ENCODE measurements around the gene SGF29. TPM values are rescaled to one million over a fixed set of nuclear protein-coding genes. Genes with fewer than 3 reads are reported as not detected.
"Not testable (repeated sequence)": the region's sequence is repeated elsewhere in the genome, so short reads cannot be mapped to it uniquely, and the experiment has no call there.

SGF29 gene
- total RNA-seq, 1 donor from 2014 or later, result 19.8 TPM

GRCh38 chr16:28592511-28592910, 38.8 kb downstream of the SGF29 start:
- H3K36me3 ChIP-seq (ENCODE audit: control insufficient read depth in 3 of 3, insufficient read depth in 3 of 3, low read length in 3 of 3), result peaks cover 32 to 41% (median 32%) of the 10 kb centered on the region in 3 donors

GRCh38 chr16:28592979-28593553, 39.3 kb downstream of the SGF29 start:
- Histone ChIP-seq H3K27ac (ENCODE audit: low read depth, low read length) (no peak overlapping the region), H3K27me3 (ENCODE audit: control insufficient read depth in 3 of 3, insufficient read depth in 3 of 3, low read length in 3 of 3) (peaks cover 0 to 4% (median 0%) of the 10 kb centered on the region in 3 donors), H3K4me3 (ENCODE audit: low read length in 3 of 3) (no peak overlapping the region), H3K36me3 (ENCODE audit: control insufficient read depth in 3 of 3, insufficient read depth in 3 of 3, low read length in 3 of 3) (peaks cover 31 to 37% (median 32%) of the 10 kb centered on the region in 3 donors), H3K4me1 (ENCODE audit: control insufficient read depth in 3 of 3, insufficient read depth in 3 of 3, low read length in 3 of 3) (peaks cover 0 to 12% (median 11%) of the 10 kb centered on the region in 3 donors), H3K9me3 (ENCODE audit: control insufficient read depth in 3 of 3, low read length in 3 of 3) (no peaks in the 10 kb centered on the region), H3K9ac (ENCODE audit: low read depth in 1 of 3, low read length in 3 of 3) (no peak overlapping the region)

More at GRCh38 chr16:28592511-28592910, 38.8 kb downstream of the SGF29 start:
- Histone ChIP-seq H3K4me1 (ENCODE audit: control insufficient read depth in 3 of 3, insufficient read depth in 3 of 3, low read length in 3 of 3) (peaks cover 0 to 12% (median 11%) of the 10 kb centered on the region in 3 donors), H3K4me3 (ENCODE audit: low read length in 3 of 3) (no peak overlapping the region), H3K27ac (ENCODE audit: low read depth, low read length) (no peak overlapping the region), H3K27me3 (ENCODE audit: control insufficient read depth in 3 of 3, insufficient read depth in 3 of 3, low read length in 3 of 3) (peaks cover 0 to 2% (median 0%) of the 10 kb centered on the region in 3 donors), H3K9ac (ENCODE audit: low read depth in 1 of 3, low read length in 3 of 3) (no peak overlapping the region), H3K9me3 (ENCODE audit: control insufficient read depth in 3 of 3, low read length in 3 of 3) (no peaks in the 10 kb centered on the region)

DNA sequence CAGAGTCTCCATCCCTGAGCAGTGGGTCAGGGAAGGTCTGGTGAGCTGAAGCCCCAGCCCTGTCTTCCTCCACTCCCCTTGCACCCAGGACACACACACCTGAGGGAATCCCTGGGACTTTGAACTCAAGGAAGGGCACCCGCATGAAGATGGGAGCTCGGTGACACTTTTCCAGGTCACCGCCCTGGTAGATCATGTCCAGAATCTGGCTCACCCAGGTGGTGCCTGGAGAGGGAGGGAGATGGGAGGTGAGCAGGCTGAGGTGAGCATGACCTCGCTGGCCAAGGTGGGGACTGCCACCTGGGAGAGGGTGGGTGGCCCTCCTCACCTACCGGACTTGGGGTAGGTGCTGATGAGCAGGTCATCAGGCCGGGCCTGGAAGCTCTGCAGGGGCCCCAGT, 41.7 kb downstream of the SGF29 start:
- not testable (repeated sequence) for H3K27me3 ChIP-seq (ENCODE audit: control insufficient read depth in 3 of 3, insufficient read depth in 3 of 3, low read length in 3 of 3); H3K9me3 ChIP-seq (ENCODE audit: control insufficient read depth in 3 of 3, low read length in 3 of 3); H3K4me3 ChIP-seq (ENCODE audit: low read length in 3 of 3); H3K9ac ChIP-seq (ENCODE audit: low read depth in 1 of 3, low read length in 3 of 3); H3K27ac ChIP-seq (ENCODE audit: low read depth, low read length)
- H3K36me3 ChIP-seq (ENCODE audit: control insufficient read depth in 3 of 3, insufficient read depth in 3 of 3, low read length in 3 of 3), result peaks cover 11 to 17% (median 13%) of the 10 kb centered on the region in 3 donors
- H3K4me1 ChIP-seq (ENCODE audit: control insufficient read depth in 3 of 3, insufficient read depth in 3 of 3, low read length in 3 of 3), result peaks cover 0 to 12% (median 11%) of the 10 kb centered on the region in 3 donors

- H3K36me3 ChIP-seq (ENCODE audit: control insufficient read depth in 3 of 3, insufficient read depth in 3 of 3, low read length in 3 of 3), result peaks cover 4 to 10% (median 6%) of the 10 kb centered on the region in 3 donors
- H3K9ac ChIP-seq (ENCODE audit: low read depth in 1 of 3, low read length in 3 of 3), result no peak overlapping the region
- peaks cover 0 to 12% (median 11%) of the 10 kb centered on the region in 3 donors for H3K4me1 ChIP-seq (ENCODE audit: control insufficient read depth in 3 of 3, insufficient read depth in 3 of 3, low read length in 3 of 3)
- H3K9me3 ChIP-seq (ENCODE audit: control insufficient read depth in 3 of 3, low read length in 3 of 3), result no peaks in the 10 kb centered on the region
- H3K4me3 ChIP-seq (ENCODE audit: low read length in 3 of 3), result no peak overlapping the region
- peaks cover 0 to 4% (median 0%) of the 10 kb centered on the region in 3 donors for H3K27me3 ChIP-seq (ENCODE audit: control insufficient read depth in 3 of 3, insufficient read depth in 3 of 3, low read length in 3 of 3)
- no peak overlapping the region for H3K27ac ChIP-seq (ENCODE audit: low read depth, low read length)
Observed at GRCh38 chr16:28596115-28596630, 42.5 kb downstream of the SGF29 start.

DNA sequence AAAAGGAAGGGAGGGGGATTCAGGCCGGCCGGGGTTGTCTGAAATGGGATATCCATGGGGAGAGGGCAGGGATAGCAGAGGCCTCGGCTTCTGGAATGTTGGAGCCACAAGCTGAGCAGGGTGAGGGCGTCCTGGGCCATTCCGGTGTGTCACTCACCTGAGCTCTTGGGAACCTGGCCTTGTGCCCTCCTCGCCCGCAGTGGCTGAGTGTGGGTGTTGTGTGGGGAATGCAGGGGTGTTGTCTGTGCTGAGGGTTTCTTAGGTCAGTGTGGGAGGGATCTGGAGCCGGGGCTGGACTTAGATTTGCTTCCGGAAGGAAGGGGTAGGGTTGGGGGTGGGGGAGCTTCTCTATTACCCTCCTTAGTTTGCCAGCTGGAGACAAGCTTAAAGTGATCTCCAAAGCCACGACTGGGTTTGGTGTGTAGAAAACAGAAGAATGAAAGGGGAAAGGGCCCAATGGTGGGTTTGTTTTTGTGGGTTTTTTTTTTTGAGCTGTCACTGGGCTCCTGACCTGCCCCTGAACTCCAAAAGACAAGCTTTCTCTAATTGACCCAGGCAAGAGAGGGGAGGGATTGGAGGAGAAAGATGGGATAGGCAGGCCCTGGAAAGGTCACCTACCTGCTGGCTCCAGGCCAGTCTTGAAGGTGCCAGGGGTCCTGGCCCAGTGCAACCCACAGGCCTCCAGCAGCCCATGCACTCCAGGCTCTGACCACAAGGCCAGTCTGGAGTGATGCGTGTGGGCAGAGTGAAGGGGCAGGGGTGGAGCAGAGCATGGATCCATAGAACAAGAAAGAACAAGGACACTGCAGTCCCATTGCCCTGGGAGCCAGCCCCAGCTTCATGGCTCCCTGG, 43.3 kb downstream of the SGF29 start, which contains the start of gene SULT1A2:
TSS of gene SULT1A2 (minus strand) at position 211 of the 852 bp plus-strand sequence. CDS start 1,120 bp downstream, outside the sequence.
- Histone ChIP-seq H3K9me3 (ENCODE audit: control insufficient read depth in 3 of 3, low read length in 3 of 3) (no peaks in the 10 kb centered on the region), H3K27me3 (ENCODE audit: control insufficient read depth in 3 of 3, insufficient read depth in 3 of 3, low read length in 3 of 3) (peaks cover 0 to 4% (median 0%) of the 10 kb centered on the region in 3 donors), H3K4me1 (ENCODE audit: control insufficient read depth in 3 of 3, insufficient read depth in 3 of 3, low read length in 3 of 3) (peaks cover 0 to 12% (median 11%) of the 10 kb centered on the region in 3 donors), H3K4me3 (ENCODE audit: low read length in 3 of 3) (peak within 1 kb of the TSS in 1 of 3 donors; percentile 35), H3K36me3 (ENCODE audit: control insufficient read depth in 3 of 3, insufficient read depth in 3 of 3, low read length in 3 of 3) (peaks cover 0 to 4% (median 0%) of the 10 kb centered on the region in 3 donors), H3K9ac (ENCODE audit: low read depth in 1 of 3, low read length in 3 of 3) (peak within 1 kb of the TSS in 1 of 3 donors; percentile 45), H3K27ac (ENCODE audit: low read depth, low read length) (no peak within 1 kb of the TSS)

DNA sequence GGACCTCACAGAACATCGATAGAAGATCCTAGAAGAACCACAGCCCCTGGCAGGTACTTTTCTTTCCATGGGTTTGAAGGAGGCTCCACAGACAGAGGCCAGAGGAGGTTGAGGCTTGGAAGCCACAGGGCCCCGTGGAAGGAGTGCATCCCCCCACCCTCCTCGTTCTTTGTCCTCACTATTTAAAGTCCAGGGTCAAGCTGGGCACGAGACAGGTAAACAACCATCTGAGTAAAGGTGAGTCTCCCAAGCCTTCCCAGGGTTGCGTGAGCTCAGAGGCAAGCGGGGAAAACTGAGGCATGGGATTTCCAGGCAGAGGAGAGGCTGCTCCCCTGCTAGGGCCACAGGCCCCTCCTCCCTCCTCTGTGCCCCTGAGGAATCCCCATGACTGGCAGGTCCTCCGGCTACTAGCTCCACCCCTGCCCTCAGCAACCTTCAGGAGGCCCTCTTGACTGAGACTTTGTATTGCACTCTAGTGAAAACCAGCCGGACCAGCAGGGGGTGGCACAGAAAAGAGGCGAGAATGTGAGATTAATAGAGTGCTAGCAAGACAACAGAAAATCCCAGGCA, 44.1 kb downstream of the SGF29 start:
- Histone ChIP-seq H3K9me3 (ENCODE audit: control insufficient read depth in 3 of 3, low read length in 3 of 3) (no peaks in the 10 kb centered on the region), H3K4me3 (ENCODE audit: low read length in 3 of 3) (no peak overlapping the region), H3K27ac (ENCODE audit: low read depth, low read length) (no peak overlapping the region), H3K4me1 (ENCODE audit: control insufficient read depth in 3 of 3, insufficient read depth in 3 of 3, low read length in 3 of 3) (peaks cover 0 to 12% (median 11%) of the 10 kb centered on the region in 3 donors), H3K9ac (ENCODE audit: low read depth in 1 of 3, low read length in 3 of 3) (no peak overlapping the region), H3K27me3 (ENCODE audit: control insufficient read depth in 3 of 3, insufficient read depth in 3 of 3, low read length in 3 of 3) (peaks cover 0 to 4% (median 0%) of the 10 kb centered on the region in 3 donors), H3K36me3 (ENCODE audit: control insufficient read depth in 3 of 3, insufficient read depth in 3 of 3, low read length in 3 of 3) (no peaks in the 10 kb centered on the region)

GRCh38 chr16:28599377-28600285, 45.9 kb downstream of the SGF29 start:
- H3K9me3 ChIP-seq (ENCODE audit: control insufficient read depth in 3 of 3, low read length in 3 of 3); H3K27me3 ChIP-seq (ENCODE audit: control insufficient read depth in 3 of 3, insufficient read depth in 3 of 3, low read length in 3 of 3); H3K36me3 ChIP-seq (ENCODE audit: control insufficient read depth in 3 of 3, insufficient read depth in 3 of 3, low read length in 3 of 3); H3K4me3 ChIP-seq (ENCODE audit: low read length in 3 of 3); H3K9ac ChIP-seq (ENCODE audit: low read depth in 1 of 3, low read length in 3 of 3); H3K27ac ChIP-seq (ENCODE audit: low read depth, low read length): not testable (repeated sequence)
- H3K4me1 ChIP-seq (ENCODE audit: control insufficient read depth in 3 of 3, insufficient read depth in 3 of 3, low read length in 3 of 3), result peaks cover 0 to 12% (median 11%) of the 10 kb centered on the region in 3 donors

DNA sequence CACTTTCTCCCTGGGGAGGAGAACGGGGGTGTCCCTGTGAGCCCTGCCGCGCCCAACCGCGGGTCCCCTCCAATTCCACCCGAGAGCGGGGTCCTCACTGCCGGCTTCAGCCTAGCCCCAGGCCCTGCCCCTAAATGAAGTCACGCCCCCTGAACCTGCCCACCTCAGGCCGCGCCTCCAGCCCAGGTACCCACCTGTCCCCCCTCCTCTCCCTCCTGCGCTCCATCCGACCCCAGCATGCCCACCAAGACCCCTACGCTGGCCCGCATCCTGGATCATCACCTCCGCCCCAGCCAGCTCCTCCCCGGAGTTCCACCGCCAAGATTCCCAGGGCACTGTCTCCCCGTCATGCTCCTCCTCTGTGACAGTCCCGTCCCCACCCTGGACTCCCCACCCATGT, 47.2 kb downstream of the SGF29 start:
- H3K27me3 ChIP-seq (ENCODE audit: control insufficient read depth in 3 of 3, insufficient read depth in 3 of 3, low read length in 3 of 3); H3K9ac ChIP-seq (ENCODE audit: low read depth in 1 of 3, low read length in 3 of 3); H3K27ac ChIP-seq (ENCODE audit: low read depth, low read length); H3K9me3 ChIP-seq (ENCODE audit: control insufficient read depth in 3 of 3, low read length in 3 of 3); H3K4me3 ChIP-seq (ENCODE audit: low read length in 3 of 3); H3K36me3 ChIP-seq (ENCODE audit: control insufficient read depth in 3 of 3, insufficient read depth in 3 of 3, low read length in 3 of 3): not testable (repeated sequence)
- peaks cover 0 to 12% (median 11%) of the 10 kb centered on the region in 3 donors for H3K4me1 ChIP-seq (ENCODE audit: control insufficient read depth in 3 of 3, insufficient read depth in 3 of 3, low read length in 3 of 3)

GRCh38 chr16:28601589-28601988, 47.9 kb downstream of the SGF29 start:
- not testable (repeated sequence) for H3K27me3 ChIP-seq (ENCODE audit: control insufficient read depth in 3 of 3, insufficient read depth in 3 of 3, low read length in 3 of 3); H3K9ac ChIP-seq (ENCODE audit: low read depth in 1 of 3, low read length in 3 of 3); H3K4me3 ChIP-seq (ENCODE audit: low read length in 3 of 3); H3K27ac ChIP-seq (ENCODE audit: low read depth, low read length); H3K36me3 ChIP-seq (ENCODE audit: control insufficient read depth in 3 of 3, insufficient read depth in 3 of 3, low read length in 3 of 3); H3K4me1 ChIP-seq (ENCODE audit: control insufficient read depth in 3 of 3, insufficient read depth in 3 of 3, low read length in 3 of 3); H3K9me3 ChIP-seq (ENCODE audit: control insufficient read depth in 3 of 3, low read length in 3 of 3)

Measured in skeletal muscle tissue (tissue), 4 donors.